GF-D8 (cell line): ENCODE results near the gene TMEM217.
"Not testable (repeated sequence)": the region's sequence is repeated elsewhere in the genome, so short reads cannot be mapped to it uniquely, and the experiment has no call there.

ENCODE experiments used
- DNase-seq: peaks from one replicate; lab custom pipeline; 2025; lab: John Stamatoyannopoulos, UW

TMEM217 gene

DNA sequence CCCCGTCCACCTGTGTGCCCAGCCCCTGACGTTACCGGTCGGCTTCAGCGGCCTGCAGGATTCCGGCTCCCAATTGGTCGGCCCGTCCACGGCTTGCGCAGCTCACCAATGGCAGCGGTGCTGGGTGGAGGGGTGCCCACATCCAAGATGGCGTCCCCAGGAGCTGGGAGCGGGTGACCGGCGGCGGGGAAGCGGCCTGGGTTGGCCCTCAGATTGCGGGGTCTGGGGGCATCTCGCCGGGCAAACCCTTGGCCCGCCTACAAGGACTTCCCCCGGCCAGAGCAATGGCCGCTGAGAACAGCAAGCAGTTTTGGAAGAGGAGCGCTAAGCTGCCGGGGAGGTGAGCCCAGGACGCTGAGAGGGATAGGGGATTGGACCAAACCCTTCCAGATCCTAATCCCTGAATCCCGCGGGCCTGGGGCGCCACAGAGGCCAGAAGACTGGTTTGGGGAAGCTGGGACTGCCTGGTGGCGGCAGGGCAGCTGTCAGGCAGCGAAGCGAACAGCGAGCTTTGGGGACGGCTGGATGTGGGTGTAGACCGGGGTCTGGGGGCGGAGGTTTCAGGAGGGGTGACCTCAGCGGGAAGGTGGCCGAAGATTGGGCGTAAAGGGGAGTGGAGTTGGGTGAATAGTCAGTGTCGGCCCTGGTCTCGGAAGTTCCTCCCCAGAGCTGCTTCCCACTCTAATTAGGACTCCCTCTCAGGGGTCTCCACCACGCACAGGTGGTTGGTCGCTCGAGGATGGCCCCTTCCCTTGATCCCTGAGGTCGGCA lies at the start of gene TMEM217, which contains the start of gene TBC1D22B:
TSS of gene TMEM217 (minus strand) at position 511 of the 771 bp plus-strand sequence. CDS start 39,114 bp downstream, outside the sequence.
TSS of gene TBC1D22B (plus strand) at position 139 of the 771 bp plus-strand sequence. CDS start at position 285, 146 bp downstream.
- DNase-seq, result peak; percentile 82

DNA sequence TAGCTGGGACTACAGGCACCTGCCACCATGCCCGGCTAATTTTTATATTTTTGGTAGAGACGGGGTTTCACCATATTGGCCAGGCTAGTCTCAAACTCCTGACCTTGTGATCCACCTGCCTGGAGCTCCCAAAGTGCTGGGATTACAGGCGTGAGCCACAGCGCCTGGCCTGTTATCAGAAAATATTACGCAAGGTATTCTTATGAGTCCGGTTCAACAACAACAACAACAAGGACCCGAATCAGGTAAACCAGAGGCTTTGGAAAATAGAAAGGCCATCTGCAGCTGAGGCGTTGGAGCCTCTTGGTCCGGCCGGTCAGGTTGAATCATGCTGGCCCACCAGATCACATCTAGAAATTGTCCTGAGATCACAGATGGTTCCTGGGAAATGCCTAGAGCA lies 49.5 kb upstream of the TMEM217 start:
- DNase-seq, result not testable (repeated sequence)

- no peak for DNase-seq
These were observed 48.8 kb upstream of the TMEM217 start for GRCh38 chr6:37306624-37307222.

- DNase-seq, result no peak
These were observed 48.0 kb upstream of the TMEM217 start for GRCh38 chr6:37305841-37306425.

- no peak for DNase-seq
These were observed 46.8 kb upstream of the TMEM217 start for GRCh38 chr6:37304766-37305165.

DNA sequence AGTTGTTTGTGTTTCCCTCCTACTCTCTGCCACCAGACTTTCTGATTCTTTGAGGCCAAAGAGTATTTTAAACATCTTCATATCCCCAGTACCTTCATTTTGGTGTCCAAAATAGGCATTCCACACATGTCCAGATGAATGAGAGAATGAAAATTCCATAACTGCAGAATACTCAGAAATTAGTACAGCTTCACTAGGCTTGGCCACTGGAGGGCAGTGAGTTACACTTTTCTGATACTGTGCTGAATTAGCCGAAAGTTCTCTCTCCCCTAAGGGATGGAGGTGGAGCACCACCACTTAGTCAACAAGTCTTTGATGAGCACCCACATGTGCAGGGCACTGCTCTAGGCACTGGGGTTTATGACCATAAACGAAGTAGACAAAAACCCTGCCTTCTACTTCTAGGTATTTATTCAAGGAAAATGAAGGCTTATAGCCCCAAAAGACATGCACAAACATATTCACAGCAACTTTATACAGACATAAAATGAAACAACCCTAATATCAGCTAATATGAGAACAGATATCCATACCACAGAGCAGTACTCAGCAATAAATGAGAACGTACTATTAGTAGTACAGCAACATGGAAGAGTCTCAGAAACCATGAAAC lies 46.1 kb upstream of the TMEM217 start:
- no peak for DNase-seq

- DNase-seq, result no peak
These were observed 45.2 kb upstream of the TMEM217 start for GRCh38 chr6:37303091-37303660.

- peak; percentile 75 for DNase-seq
These were observed 44.2 kb upstream of the TMEM217 start for GRCh38 chr6:37302086-37302686.

DNA sequence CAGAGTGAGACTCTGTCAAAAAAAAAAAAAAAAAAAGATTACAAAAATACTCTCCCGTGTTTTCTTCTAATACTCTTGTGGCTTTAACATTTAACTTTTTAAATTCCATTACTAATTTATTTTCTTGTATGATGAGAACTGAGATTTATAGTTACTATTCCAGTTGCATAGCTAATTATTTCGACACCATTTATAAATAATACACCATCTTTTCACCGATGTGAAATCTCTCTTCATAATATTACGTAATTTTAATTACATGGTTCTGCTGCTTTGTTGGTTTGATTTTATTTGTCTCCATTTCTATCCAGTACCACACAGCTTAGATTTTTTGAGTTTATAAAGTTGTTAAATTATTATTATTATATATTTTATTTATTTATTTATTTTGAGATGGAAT lies 42.0 kb upstream of the TMEM217 start:
- no peak for DNase-seq

DNA sequence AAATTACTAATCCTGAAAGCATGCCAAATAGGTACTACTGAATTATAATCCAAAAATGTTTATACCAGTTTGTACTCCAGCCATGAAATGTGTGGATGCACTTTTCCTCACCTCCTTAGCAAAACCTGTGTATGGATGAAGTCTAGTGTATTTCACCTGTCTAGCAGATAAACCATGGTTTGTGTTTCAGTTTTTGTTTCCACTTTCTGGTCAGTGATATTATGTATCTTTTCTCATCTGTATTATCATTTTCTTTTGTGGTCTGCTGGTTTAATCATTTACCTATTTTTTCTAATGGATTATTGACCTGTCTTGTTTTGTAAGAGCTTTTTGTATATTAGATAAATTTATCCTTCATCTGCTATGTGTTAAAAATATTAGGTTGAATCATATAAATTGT lies 41.0 kb upstream of the TMEM217 start:
- no peak for DNase-seq

DNA sequence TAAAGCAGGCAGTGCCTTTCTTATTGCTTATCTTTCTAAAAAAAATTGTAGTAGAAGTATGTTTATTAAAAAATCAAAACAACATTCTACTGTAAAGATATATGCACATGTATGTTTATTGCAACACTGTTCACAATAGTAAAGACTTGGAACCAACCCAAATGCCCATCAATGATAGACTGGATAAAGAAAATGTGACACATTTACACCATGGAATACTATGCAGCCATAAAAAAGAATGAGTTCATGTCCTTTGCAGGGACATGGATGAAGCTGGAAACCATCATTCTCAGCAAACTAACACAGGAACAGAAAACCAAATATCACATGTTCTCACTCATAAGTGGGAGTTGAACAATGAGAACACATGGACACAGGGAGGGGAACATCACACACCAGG lies 39.7 kb upstream of the TMEM217 start:
- not testable (repeated sequence) for DNase-seq

- no peak for DNase-seq
These were observed 35.5 kb upstream of the TMEM217 start for GRCh38 chr6:37293426-37293825.

DNA sequence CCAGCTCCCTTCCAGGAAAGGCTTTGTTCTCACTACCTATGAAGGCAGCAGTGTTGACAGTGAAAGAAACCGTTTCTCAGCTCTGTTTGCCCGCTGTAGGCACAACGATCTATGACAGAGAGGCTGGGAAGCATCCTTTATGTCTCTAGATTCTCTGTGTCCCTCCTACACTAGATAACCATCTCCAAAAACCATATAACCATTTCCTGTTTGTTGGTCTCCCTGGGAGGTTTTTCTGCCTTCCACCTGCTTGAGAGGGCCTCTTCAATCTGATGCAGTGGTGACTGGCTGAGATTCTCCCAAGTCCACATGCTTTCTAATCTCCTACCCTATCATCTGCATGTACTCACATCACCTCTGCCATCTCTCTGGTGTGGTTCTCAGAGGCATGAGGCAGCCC lies 32.0 kb upstream of the TMEM217 start:
- DNase-seq, result no peak

GRCh38 chr6:37288247-37288646 lies 30.3 kb upstream of the TMEM217 start:
- DNase-seq, result no peak

GRCh38 chr6:37287519-37288157 lies 29.7 kb upstream of the TMEM217 start:
- no peak for DNase-seq

DNA sequence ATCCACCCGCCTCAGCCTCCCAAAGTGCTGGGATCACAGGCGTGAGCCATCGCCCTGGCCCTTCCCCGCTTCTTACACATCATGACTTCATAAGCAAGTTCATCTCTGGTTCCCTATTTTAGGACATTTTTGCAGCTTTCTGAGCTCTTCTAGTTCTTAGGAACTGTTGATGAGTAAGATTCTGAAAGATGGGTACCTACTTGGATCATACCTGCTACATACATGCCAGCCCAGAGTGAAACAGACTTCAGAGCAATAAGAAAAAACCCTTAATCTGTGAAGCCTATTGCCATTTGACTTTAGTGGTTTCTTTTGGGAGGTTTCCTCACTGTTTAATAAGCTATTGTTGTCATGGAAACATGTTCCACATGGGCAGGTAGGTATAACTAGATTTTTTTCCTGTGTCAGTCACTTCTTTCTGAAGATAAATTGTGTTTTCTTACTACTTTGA lies 27.9 kb upstream of the TMEM217 start:
- no peak for DNase-seq

GRCh38 chr6:37284781-37285180 lies 26.8 kb upstream of the TMEM217 start:
- no peak for DNase-seq

GRCh38 chr6:37283671-37284151 lies 25.8 kb upstream of the TMEM217 start:
- no peak for DNase-seq

DNA sequence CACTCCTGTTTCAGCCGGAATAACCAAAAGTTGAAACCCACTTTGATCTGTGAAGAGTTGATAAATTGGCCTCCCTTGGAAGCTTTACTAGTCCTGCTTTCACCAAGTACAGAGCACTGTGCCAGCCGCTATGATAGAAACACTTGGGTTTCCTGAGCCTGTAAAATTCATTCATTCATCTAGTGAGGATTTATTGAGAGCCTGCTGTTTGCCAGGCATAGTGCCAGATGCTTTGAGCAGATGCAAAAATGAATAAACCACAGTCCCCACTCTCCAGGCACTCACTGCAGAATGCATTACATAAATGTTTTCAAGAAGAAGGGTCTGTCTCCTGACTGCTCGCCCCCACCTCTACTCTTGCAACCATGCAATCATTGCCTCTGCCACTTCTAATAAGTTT lies 25.3 kb upstream of the TMEM217 start:
- DNase-seq, result no peak

DNA sequence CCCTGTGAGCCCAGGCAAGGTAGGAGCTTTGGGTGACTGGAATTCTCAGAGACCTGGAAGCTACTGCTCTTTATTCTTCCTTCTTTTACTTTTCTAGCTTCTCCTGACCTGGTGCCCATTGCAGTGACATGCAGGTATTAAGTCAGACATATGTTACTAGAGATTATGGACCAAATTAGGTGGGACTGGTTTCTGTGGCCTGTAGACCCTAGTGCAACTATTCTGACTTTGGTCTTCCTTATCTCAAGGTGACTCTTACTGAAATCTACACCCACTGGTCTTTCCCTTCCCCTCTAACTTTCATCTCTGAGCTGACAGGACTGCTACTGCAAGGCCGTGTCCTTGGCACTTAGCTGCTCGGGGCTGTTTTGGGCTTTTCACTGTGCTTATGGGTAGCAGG lies 24.4 kb upstream of the TMEM217 start:
- no peak for DNase-seq
